HepG2 (cell line): Measurements from ENCODE around the gene HARBI1. TPM values are rescaled to one million over a fixed set of nuclear protein-coding genes. Genes with fewer than 3 reads are reported as not detected.

ENCODE experiments used
- ATF2 ChIP-seq: sonication (generic); formaldehyde crosslinking; IDR thresholded peaks from 2 replicates; pipeline ENCODE4 v1.4.0; 2020; ENCODE audit warnings: missing genetic modification reagents
- ATF7-NPFF ChIP-seq: sonication (generic); formaldehyde crosslinking; IDR thresholded peaks from 2 replicates; pipeline ENCODE4 v1.8.1; 2023; ENCODE audit warnings: mild to moderate bottlenecking, low read depth, missing genetic modification reagents, moderate library complexity
- ELF3 ChIP-seq: IDR thresholded peaks from 2 replicates; pipeline ENCODE4 v1.6.1; 2016; ENCODE audit warnings: missing genetic modification reagents, missing compliant biosample characterization
- MIXL1 ChIP-seq: IDR thresholded peaks from 2 replicates; pipeline ENCODE4 v1.6.1; 2016
- PAX8 ChIP-seq: sonication (generic); formaldehyde crosslinking; IDR thresholded peaks from 2 replicates; pipeline ENCODE4 v1.8.0; 2022; ENCODE audit warnings: mild to moderate bottlenecking, missing genetic modification reagents, borderline replicate concordance
- SMAD3 ChIP-seq: sonication (generic); formaldehyde crosslinking; IDR thresholded peaks from 2 replicates; pipeline ENCODE4 v1.4.0; 2020; ENCODE audit warnings: missing genetic modification reagents
- SMAD9 ChIP-seq: sonication (generic); formaldehyde crosslinking; IDR thresholded peaks from 2 replicates; pipeline ENCODE4 v1.5.1; 2020; ENCODE audit warnings: mild to moderate bottlenecking, missing genetic modification reagents
- SP140L ChIP-seq: sonication (generic); formaldehyde crosslinking; IDR thresholded peaks from 2 replicates; pipeline ENCODE4 v1.4.0; 2020; ENCODE audit warnings: missing genetic modification reagents, borderline replicate concordance
- SP2 ChIP-seq: sonication (generic); formaldehyde crosslinking; IDR thresholded peaks from 2 replicates; pipeline ENCODE4 v1.5.1; 2020; ENCODE audit warnings: mild to moderate bottlenecking, missing genetic modification reagents
- SSRP1 ChIP-seq: IDR thresholded peaks from 2 replicates; pipeline ENCODE4 v1.6.1; 2016; ENCODE audit warnings: control low read depth
- ZFP41 ChIP-seq: sonication (generic); formaldehyde crosslinking; IDR thresholded peaks from 2 replicates; pipeline ENCODE4 v1.4.0; 2020; ENCODE audit warnings: mild to moderate bottlenecking, missing genetic modification reagents, borderline replicate concordance
- ZNF160 ChIP-seq: sonication (generic); formaldehyde crosslinking; IDR thresholded peaks from 2 replicates; pipeline ENCODE4 v1.8.0; 2022; ENCODE audit warnings: mild to moderate bottlenecking, inconsistent platforms, missing genetic modification reagents
- ZNF556 ChIP-seq: sonication (generic); formaldehyde crosslinking; IDR thresholded peaks from 2 replicates; pipeline ENCODE4 v1.4.0; 2020; ENCODE audit warnings: mild to moderate bottlenecking, missing genetic modification reagents, borderline replicate concordance
- ZNF564 ChIP-seq: sonication (generic); formaldehyde crosslinking; IDR thresholded peaks from 2 replicates; pipeline ENCODE4 v1.8.1; 2023; ENCODE audit warnings: mild to moderate bottlenecking, missing genetic modification reagents
- ZNF672 ChIP-seq: sonication (generic); formaldehyde crosslinking; IDR thresholded peaks from 2 replicates; pipeline ENCODE4 v1.8.1; 2022; ENCODE audit warnings: missing genetic modification reagents
- ZNF703 ChIP-seq: sonication (generic); formaldehyde crosslinking; IDR thresholded peaks from 2 replicates; pipeline ENCODE4 v1.5.1; 2020; ENCODE audit warnings: missing genetic modification reagents, mild to moderate bottlenecking, moderate library complexity, borderline replicate concordance
- ZNF713 ChIP-seq: sonication (generic); formaldehyde crosslinking; IDR thresholded peaks from 2 replicates; pipeline ENCODE4 v1.4.0; 2020; ENCODE audit warnings: mild to moderate bottlenecking, missing genetic modification reagents
- ZNF772 ChIP-seq: sonication (generic); formaldehyde crosslinking; IDR thresholded peaks from 2 replicates; pipeline ENCODE4 v1.5.0; 2020; ENCODE audit warnings: mild to moderate bottlenecking, missing genetic modification reagents
- ZNF879 ChIP-seq: sonication (generic); formaldehyde crosslinking; IDR thresholded peaks from 2 replicates; pipeline ENCODE4 v1.8.1; 2023; ENCODE audit warnings: missing genetic modification reagents
- ZNF891 ChIP-seq: sonication (generic); formaldehyde crosslinking; IDR thresholded peaks from 2 replicates; pipeline ENCODE4 v1.5.0; 2020; ENCODE audit warnings: mild to moderate bottlenecking, missing genetic modification reagents
- ZSCAN20 ChIP-seq: sonication (generic); formaldehyde crosslinking; IDR thresholded peaks from 2 replicates; pipeline ENCODE4 v1.4.0; 2020; ENCODE audit warnings: missing genetic modification reagents, mild to moderate bottlenecking, borderline replicate concordance
- polyA plus RNA-seq, 8 experiments: library from polyadenylated mRNA; depleted of rRNA in 3 of 8; stranded (reverse) in 7 of 8; unstranded in 1 of 8; fragments of >200 nt; fragmentation: Illumina TruSeq in 4 of 8; extraction: Trizol in 4 of 8; gene quantifications; 2 replicates each; pipeline versions ENCODE4 v1.2.1 to v1.2.3, GENCODE V29; 2011 to 2016; ENCODE audit warnings: low read depth in 4 of 8, missing spikeins in 1 of 8, mixed read lengths in 1 of 8; ENCODE audit not compliant: insufficient read depth in 1 of 8
- total RNA-seq, 5 experiments: library from RNA; depleted of rRNA; stranded (reverse); fragments of >200 nt; fragmentation: Illumina TruSeq; extraction: Trizol; gene quantifications; 2 replicates each; pipeline ENCODE4 v1.2.3, GENCODE V29; 2016; ENCODE audit warnings: low read depth in 1 of 5
- TF ChIP-seq, protein P1 (sequence below): sonication (generic); formaldehyde crosslinking; IDR thresholded peaks from 2 replicates; pipeline ENCODE4 v1.5.1; 2020; ENCODE audit warnings: mild to moderate bottlenecking, missing genetic modification reagents
- TF ChIP-seq, protein P2 (sequence below): sonication (generic); formaldehyde crosslinking; IDR thresholded peaks from 2 replicates; pipeline ENCODE4 v1.5.1; 2020; ENCODE audit warnings: mild to moderate bottlenecking, moderate library complexity, missing genetic modification reagents
- TF ChIP-seq, protein P3 (sequence below): sonication (generic); formaldehyde crosslinking; conservative IDR thresholded peaks from 2 replicates; pipeline ENCODE4 v1.8.1; 2023; ENCODE audit warnings: missing genetic modification reagents

HARBI1 gene
- total and polyA plus RNA-seq, 2 of the 13 experiments (the other 11 are each of a cell fraction or from before 2014, with no cell fraction given), result 2.5 to 4.8 TPM

- TF ChIP-seq ELF3 (CRISPR knock-in tag) (no peak), SP140L (CRISPR knock-in tag) (no peak), ZNF713 (CRISPR knock-in tag) (no peak), ATF7-NPFF (CRISPR knock-in tag) (0 out of 2 replicates have a peak, but pooled peaks have one; percentile 6), ZNF564 (CRISPR knock-in tag) (0 out of 2 replicates have a peak, but pooled peaks have one; percentile 4), ZNF556 (no peak), MIXL1 (no peak), SMAD3 (0 out of 2 replicates have a peak, but pooled peaks have one; percentile 12), ZNF879 (CRISPR knock-in tag) (no peak), PAX8 (CRISPR knock-in tag) (no peak), ATF2 (CRISPR knock-in tag) (no peak), ZNF672 (CRISPR knock-in tag) (no peak), ZNF891 (0 out of 2 replicates have a peak, but pooled peaks have one; percentile 36), ZNF703 (CRISPR knock-in tag) (no peak), ZNF772 (CRISPR knock-in tag) (0 out of 2 replicates have a peak, but pooled peaks have one; percentile 4), ZFP41 (no peak), SMAD9 (CRISPR knock-in tag) (no peak), ZSCAN20 (CRISPR knock-in tag) (no peak), ZNF160 (CRISPR knock-in tag) (no peak), SP2 (CRISPR knock-in tag) (no peak), SSRP1 (CRISPR knock-in tag) (no peak)
- TF ChIP-seq, protein P1, sequence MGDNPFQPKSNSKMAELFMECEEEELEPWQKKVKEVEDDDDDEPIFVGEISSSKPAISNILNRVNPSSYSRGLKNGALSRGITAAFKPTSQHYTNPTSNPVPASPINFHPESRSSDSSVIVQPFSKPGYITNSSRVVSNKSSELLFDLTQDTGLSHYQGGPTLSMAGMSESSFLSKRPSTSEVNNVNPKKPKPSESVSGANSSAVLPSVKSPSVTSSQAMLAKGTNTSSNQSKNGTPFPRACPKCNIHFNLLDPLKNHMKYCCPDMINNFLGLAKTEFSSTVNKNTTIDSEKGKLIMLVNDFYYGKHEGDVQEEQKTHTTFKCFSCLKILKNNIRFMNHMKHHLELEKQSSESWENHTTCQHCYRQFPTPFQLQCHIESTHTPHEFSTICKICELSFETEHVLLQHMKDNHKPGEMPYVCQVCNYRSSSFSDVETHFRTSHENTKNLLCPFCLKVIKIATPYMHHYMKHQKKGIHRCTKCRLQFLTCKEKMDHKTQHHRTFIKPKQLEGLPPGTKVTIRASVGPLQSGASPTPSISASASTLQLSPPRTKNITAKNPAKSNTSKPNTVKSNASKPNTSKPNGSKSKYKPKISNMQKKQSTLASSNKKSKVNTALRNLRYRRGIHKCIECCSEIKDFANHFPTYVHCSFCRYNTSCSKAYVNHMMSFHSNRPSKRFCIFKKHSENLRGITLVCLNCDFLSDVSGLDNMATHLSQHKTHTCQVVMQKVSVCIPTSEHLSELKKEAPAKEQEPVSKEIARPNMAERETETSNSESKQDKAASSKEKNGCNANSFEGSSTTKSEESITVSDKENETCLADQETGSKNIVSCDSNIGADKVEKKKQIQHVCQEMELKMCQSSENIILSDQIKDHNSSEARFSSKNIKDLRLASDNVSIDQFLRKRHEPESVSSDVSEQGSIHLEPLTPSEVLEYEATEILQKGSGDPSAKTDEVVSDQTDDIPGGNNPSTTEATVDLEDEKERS (CRISPR knock-in tag), result no peak
- TF ChIP-seq, protein P2, sequence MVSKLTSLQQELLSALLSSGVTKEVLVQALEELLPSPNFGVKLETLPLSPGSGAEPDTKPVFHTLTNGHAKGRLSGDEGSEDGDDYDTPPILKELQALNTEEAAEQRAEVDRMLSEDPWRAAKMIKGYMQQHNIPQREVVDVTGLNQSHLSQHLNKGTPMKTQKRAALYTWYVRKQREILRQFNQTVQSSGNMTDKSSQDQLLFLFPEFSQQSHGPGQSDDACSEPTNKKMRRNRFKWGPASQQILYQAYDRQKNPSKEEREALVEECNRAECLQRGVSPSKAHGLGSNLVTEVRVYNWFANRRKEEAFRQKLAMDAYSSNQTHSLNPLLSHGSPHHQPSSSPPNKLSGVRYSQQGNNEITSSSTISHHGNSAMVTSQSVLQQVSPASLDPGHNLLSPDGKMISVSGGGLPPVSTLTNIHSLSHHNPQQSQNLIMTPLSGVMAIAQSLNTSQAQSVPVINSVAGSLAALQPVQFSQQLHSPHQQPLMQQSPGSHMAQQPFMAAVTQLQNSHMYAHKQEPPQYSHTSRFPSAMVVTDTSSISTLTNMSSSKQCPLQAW (CRISPR knock-in tag), result 0 out of 2 replicates have a peak, but pooled peaks have one; percentile 11
- TF ChIP-seq, protein P3, sequence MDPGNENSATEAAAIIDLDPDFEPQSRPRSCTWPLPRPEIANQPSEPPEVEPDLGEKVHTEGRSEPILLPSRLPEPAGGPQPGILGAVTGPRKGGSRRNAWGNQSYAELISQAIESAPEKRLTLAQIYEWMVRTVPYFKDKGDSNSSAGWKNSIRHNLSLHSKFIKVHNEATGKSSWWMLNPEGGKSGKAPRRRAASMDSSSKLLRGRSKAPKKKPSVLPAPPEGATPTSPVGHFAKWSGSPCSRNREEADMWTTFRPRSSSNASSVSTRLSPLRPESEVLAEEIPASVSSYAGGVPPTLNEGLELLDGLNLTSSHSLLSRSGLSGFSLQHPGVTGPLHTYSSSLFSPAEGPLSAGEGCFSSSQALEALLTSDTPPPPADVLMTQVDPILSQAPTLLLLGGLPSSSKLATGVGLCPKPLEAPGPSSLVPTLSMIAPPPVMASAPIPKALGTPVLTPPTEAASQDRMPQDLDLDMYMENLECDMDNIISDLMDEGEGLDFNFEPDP (CRISPR knock-in tag), result no peak
- TF ChIP-seq, all 625 proteins: peak for 12
Measured at GRCh38 chr11:46617972-46618314, 916 bp upstream of the HARBI1 start (continued).
